IPS-NIHi7 (cell line): ENCODE measurements around the gene SLC51B.
A peak's percentile ranks its signal among the peaks of the same experiment; 100 is the strongest.
"Not testable (repeated sequence)": the region's sequence is repeated elsewhere in the genome, so short reads cannot be mapped to it uniquely, and the experiment has no call there.

Experiments used
- DNase-seq: peaks from one replicate; pipeline ENCODE4 v3.0.0; 2012; ENCODE audit warnings: mixed read lengths; ENCODE audit errors: extremely low spot score

The SLC51B gene

DNA sequence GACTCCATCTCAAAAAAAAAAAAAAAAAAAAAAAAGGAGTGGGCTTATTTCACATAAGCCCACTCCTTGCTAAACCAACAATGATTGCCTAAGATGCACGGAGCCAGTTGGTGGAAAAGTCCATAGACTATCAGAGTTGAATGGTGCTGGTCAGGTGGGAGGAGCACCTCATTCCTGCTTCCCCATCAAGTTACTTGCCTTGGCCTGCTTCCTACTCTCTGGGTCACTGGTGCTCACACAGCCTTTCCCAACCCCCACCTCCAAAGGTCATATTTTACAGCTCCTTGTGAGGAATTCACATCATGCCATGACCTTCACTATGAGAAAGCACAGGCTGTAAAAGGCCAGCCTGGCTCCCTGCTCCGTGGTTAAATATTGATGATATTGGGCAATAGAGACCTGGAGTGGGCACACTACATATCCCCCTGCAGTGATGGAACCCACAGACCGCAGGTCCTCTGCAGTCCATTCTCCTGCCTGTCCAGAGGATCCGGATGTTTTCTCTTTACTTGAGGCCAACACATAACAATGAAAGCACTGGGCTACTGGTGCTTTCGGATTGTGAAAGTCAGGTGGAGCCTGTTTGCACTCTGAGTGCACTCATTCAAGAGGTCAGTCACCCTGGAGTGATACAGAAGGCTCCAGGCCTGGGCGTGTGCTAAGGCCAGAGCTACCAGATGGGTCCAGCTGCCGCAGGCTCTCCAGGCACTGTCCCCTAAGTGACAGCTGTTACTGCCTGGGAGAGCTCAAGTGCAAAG, at the start of gene SLC51B:
Gene SLC51B, plus strand, starts transcription at position 664 of the 758 bp plus-strand sequence. CDS start 4,618 bp downstream, outside the sequence.
- DNase-seq = no peak

DNA sequence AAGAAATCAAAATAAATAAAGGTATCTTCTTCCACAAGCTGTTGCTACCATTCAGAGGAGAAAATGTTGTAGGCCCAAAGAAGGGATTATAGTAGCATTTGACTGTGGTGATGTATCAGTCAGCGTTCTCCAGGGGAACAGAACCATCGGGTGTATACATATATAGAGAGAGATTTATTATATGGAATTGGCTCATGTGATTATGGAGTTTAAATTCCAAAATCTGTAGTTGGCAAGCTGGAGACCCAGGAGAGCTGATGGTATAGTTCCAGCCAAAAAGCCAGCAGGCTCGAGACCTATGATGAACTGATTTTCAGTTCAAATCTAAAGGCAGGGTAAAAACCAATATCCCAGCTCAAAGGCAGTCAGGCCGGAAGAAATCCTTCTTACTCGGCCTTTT, 48.1 kb upstream of the SLC51B start:
- no peak for DNase-seq

GRCh38 chr15:64997745-64998375, 47.3 kb upstream of the SLC51B start:
- no peak for DNase-seq

- no peak for DNase-seq
These were observed 40.2 kb upstream of the SLC51B start for GRCh38 chr15:65004993-65005392.

DNA sequence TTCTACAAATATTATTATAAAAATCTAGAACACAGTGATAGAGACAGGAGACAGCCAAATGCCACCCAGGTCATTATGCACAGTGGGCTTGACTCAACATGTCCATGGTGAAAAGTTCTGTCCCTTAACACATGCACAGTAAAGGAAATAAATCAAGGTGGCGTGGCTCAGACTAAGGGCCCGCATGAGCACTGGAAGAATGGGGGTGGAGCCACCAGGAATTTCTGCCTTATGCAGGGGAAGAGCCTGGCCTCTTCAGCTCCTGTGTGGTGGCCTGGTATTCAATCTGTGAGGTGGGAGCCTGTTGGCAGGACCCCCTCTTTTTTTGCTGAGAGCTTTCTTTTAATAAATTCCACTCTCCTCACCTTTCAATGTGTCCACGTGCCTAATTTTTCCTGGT, 38.3 kb upstream of the SLC51B start:
- DNase-seq = no peak

GRCh38 chr15:65008983-65009382, 36.2 kb upstream of the SLC51B start:
- DNase-seq = peak; percentile 35

GRCh38 chr15:65011198-65011597, 34.0 kb upstream of the SLC51B start:
- DNase-seq = not testable (repeated sequence)

DNA sequence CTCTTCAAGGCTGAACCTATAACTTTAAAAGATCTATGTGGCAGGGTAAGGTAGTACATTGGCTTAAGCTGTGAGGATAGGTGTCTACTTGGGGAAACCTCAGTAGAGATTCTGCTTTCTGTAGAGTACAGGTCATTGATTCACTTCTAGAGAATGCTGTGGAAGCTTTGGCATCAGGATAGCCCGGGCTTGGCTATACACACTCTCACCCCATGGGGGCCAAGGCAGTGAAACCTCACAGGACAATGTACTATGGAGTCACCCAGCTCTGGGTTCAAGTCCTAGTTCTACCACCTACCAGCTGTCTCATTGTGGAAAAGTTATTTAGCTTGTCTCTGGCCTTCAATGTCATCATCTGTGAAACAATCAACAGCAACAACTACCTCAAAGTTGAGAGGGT, 24.8 kb upstream of the SLC51B start:
- no peak for DNase-seq

DNA sequence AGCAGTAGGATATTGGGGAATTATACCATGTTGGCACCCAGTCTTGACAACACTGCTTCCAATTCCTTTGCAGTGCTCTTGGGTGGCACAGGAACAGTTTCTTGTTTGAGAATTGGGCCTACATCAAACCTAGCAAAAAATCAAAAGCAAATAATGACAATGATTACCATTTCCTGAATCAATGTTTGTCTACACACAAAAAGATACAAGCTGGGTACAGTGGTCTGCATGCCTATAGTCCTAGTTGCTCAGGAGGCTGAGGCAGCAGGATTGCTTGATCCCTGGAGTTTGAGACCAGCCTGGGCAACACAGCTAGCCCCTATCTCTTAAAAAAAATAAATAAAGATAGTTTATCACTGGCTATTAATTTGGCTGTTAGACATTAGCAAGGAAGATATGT, 23.7 kb upstream of the SLC51B start:
- DNase-seq = no peak

- DNase-seq = no peak
These were observed 18.4 kb upstream of the SLC51B start for GRCh38 chr15:65026756-65027155.

- no peak for DNase-seq
These were observed 17.6 kb upstream of the SLC51B start for GRCh38 chr15:65027593-65027992.

- DNase-seq = no peak
These were observed 16.8 kb upstream of the SLC51B start for GRCh38 chr15:65028338-65028737.

GRCh38 chr15:65028921-65029735, 16.1 kb upstream of the SLC51B start, which contains the start of gene MTFMT:
MTFMT (minus strand) TSS chr15:65029639; CDS start chr15:65029613, 26 bp downstream.
- DNase-seq = peak; percentile 99

- DNase-seq = no peak
These were observed 15.4 kb upstream of the SLC51B start for GRCh38 chr15:65029736-65030208.

- DNase-seq = peak; percentile 85
These were observed 12.2 kb upstream of the SLC51B start for GRCh38 chr15:65032801-65033537.

DNA sequence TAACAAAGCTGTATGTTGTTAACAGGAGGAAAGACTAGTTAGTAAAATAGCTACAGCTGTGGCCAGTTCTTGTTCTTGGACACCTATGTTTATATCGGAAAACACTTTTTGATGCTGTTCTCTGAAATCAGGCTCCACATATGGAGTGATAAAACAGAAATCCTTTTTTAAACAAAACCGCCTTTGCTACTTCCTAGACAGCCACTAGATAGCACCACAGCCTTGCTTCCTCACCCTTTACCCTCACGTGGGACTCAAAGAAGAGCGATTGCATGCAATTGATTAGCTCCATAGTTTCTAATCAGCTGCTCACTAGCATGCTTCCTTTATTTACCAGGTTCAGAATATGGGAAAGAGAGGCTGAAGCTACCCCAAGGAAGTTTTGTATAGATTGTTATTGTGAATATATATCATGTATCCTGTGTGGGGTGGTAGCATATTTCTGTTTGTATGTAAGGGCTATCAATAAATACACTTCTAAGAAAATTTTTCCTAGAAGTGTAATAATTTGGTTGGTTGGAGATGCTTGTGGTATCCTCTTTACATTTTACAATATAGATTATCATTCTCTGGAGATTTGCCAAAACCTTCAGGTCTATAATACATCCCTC, 11.4 kb upstream of the SLC51B start:
- peak; percentile 38 for DNase-seq

- DNase-seq = no peak
These were observed 10.5 kb upstream of the SLC51B start for GRCh38 chr15:65034719-65035118.

- DNase-seq = no peak
These were observed 7.9 kb upstream of the SLC51B start for GRCh38 chr15:65037309-65037708.

DNA sequence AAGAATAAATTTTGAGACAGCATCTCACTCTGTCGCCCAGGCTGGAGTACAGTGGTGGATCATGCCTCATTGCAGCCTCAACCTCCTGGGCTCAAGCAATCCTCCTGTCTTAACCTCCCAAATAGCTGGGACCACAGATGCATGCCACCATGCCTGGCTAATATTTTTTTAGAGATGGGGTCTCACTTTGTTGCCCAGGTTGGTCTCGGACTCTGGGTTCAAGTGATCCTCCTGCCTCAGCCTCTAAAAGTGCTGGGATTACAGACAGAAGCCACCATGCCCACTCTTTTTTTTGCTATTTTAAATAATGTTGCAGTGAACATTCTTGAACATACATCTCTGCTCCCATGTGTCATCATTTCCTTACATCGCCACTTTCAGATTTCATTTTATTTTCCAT, 6.8 kb upstream of the SLC51B start:
- no peak for DNase-seq

- DNase-seq = no peak
These were observed 6.4 kb upstream of the SLC51B start for GRCh38 chr15:65038836-65039235.

- DNase-seq = no peak
These were observed 4.7 kb upstream of the SLC51B start for GRCh38 chr15:65040461-65040860.
